WTC11 (cell line): ENCODE results near the gene CCND1. TPM values are rescaled to one million over a fixed set of nuclear protein-coding genes. Genes with fewer than 3 reads are reported as not detected.

Source experiments
- ELF4 ChIP-seq: sonication (generic); formaldehyde crosslinking; IDR thresholded peaks from 2 replicates; pipeline ENCODE4 v1.8.1; 2022; ENCODE audit warnings: low read depth, mild to moderate bottlenecking, moderate library complexity, missing genetic modification reagents
- GRHL2 ChIP-seq: fragments of 250-450 bp; sonication (Bioruptor Pico); IDR thresholded peaks from 2 replicates; pipeline ENCODE4 v1.8.0; 2022; ENCODE audit warnings: mild to moderate bottlenecking, moderate library complexity; ENCODE audit not compliant: insufficient replicate concordance, severe bottlenecking
- HMGA2 ChIP-seq: fragments of 250-450 bp; sonication (Bioruptor Pico); IDR thresholded peaks from 2 replicates; pipeline ENCODE4 v1.4.0; 2021; ENCODE audit warnings: mild to moderate bottlenecking, moderate library complexity
- IRF2 ChIP-seq: sonication (generic); formaldehyde crosslinking; IDR thresholded peaks from 2 replicates; pipeline ENCODE4 v1.8.0; 2022; ENCODE audit warnings: low read depth, missing genetic modification reagents, borderline replicate concordance
- KAT7 ChIP-seq: sonication (generic); formaldehyde crosslinking; IDR thresholded peaks from 2 replicates; pipeline ENCODE4 v1.8.1; 2023; ENCODE audit warnings: missing genetic modification reagents, mild to moderate bottlenecking, borderline replicate concordance
- MXD4 ChIP-seq: fragments of 250-450 bp; sonication (Bioruptor Pico); IDR thresholded peaks from 2 replicates; pipeline ENCODE4 v1.8.0; 2021; ENCODE audit warnings: mild to moderate bottlenecking, moderate library complexity, borderline replicate concordance
- NFATC4 ChIP-seq: fragments of 250-450 bp; sonication (Bioruptor Pico); IDR thresholded peaks from 2 replicates; pipeline ENCODE4 v1.9.0; 2021; ENCODE audit warnings: mild to moderate bottlenecking
- NR2C2 ChIP-seq: sonication (generic); formaldehyde crosslinking; IDR thresholded peaks from 2 replicates; pipeline ENCODE4 v1.8.0; 2022; ENCODE audit warnings: mild to moderate bottlenecking, missing genetic modification reagents
- OVOL2 ChIP-seq: fragments of 250-450 bp; sonication (Bioruptor Pico); IDR thresholded peaks from 2 replicates; pipeline ENCODE4 v1.9.0; 2021; ENCODE audit warnings: mild to moderate bottlenecking, borderline replicate concordance
- TEAD4 ChIP-seq: sonication (generic); formaldehyde crosslinking; IDR thresholded peaks from 2 replicates; pipeline ENCODE4 v1.8.0; 2022; ENCODE audit warnings: mild to moderate bottlenecking, missing genetic modification reagents
- ZNF121 ChIP-seq: sonication (generic); formaldehyde crosslinking; IDR thresholded peaks from 2 replicates; pipeline ENCODE4 v1.8.0; 2023; ENCODE audit warnings: missing genetic modification reagents
- total RNA-seq: library from RNA; stranded (reverse); gene quantifications from 3 replicates; pipeline ENCODE4 v1.2.3, GENCODE V29; 2021
- TF ChIP-seq, protein P1 (sequence below): fragments of 250-450 bp; sonication (Bioruptor Pico); IDR thresholded peaks from 2 replicates; pipeline ENCODE4 v1.9.0; 2021; ENCODE audit warnings: mild to moderate bottlenecking
- TF ChIP-seq, protein P2 (sequence below): sonication (generic); formaldehyde crosslinking; IDR thresholded peaks from 2 replicates; pipeline ENCODE4 v1.8.0; 2022; ENCODE audit warnings: missing genetic modification reagents
- TF ChIP-seq, protein P3 (sequence below): fragments of 250-450 bp; sonication (Bioruptor Pico); IDR thresholded peaks from 2 replicates; pipeline ENCODE4 v1.8.0; 2021; ENCODE audit warnings: mild to moderate bottlenecking
- TF ChIP-seq, protein P4 (sequence below): sonication (generic); formaldehyde crosslinking; IDR thresholded peaks from 2 replicates; pipeline ENCODE4 v1.8.1; 2023; ENCODE audit warnings: mild to moderate bottlenecking, moderate library complexity, missing genetic modification reagents
- TF ChIP-seq, protein P5 (sequence below): sonication (generic); formaldehyde crosslinking; IDR thresholded peaks from 2 replicates; pipeline ENCODE4 v1.8.1; 2022; ENCODE audit warnings: mild to moderate bottlenecking, missing genetic modification reagents, moderate library complexity, borderline replicate concordance
- TF ChIP-seq, protein P6 (sequence below): sonication (generic); formaldehyde crosslinking; IDR thresholded peaks from 2 replicates; pipeline ENCODE4 v1.8.1; 2023; ENCODE audit warnings: mild to moderate bottlenecking, missing genetic modification reagents, moderate library complexity
- TF ChIP-seq, protein P7 (sequence below): sonication (generic); formaldehyde crosslinking; IDR thresholded peaks from 2 replicates; pipeline ENCODE4 v1.8.1; 2023; ENCODE audit warnings: mild to moderate bottlenecking, missing genetic modification reagents
- TF ChIP-seq, protein P8 (sequence below): fragments of 200-600 bp; IDR thresholded peaks from 2 replicates; pipeline ENCODE4 v1.8.0; 2022; ENCODE audit warnings: antibody characterized with exemption
- TF ChIP-seq, protein P9 (sequence below): sonication (generic); formaldehyde crosslinking; conservative IDR thresholded peaks from 2 replicates; pipeline ENCODE4 v1.8.1; 2023; ENCODE audit warnings: mild to moderate bottlenecking, low read depth, missing genetic modification reagents, moderate library complexity

The CCND1 gene
- total RNA-seq, 1 experiment from 2014 or later, result 212 TPM

DNA sequence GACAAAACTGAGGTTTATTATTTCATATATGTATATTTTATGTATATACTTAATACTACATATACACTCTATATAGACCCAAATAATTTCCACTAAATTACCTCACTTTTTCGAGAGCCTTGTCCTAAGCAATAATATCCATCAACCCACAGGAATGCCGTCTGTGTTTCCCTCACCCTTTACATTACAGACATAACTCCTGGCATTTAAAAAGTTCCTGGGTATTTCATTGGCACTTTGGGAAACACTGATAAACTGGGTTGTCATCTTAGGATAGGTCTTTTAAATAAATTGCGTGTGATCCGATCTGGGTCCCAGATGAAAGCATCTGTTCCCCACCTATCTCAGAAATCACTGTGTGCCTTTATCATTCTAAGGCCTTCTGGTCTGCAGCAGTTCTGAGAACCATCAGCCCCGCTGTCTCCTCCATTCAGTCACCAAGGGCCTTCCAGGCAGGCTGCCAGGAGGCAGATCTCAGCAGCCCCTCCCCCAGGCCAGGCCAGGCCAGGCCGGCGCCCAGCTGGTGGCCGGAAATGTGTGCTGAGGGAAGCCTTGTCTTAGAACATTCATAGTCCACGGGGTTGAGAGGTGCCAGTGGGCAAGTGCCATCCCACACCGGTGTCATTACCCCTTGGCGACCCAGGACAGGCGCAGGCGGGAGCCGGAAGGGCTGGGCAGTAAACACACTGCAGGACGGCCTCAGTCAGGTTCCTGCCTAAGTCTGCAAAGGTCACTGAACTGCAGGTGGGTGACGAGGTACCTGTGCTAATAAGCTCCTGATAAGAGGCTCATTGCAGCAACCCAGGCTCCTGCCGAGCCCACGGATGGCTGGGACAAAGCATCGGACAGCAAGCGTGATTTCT is 59.6 kb downstream of the CCND1 start (continued):
- TF ChIP-seq, protein P1, sequence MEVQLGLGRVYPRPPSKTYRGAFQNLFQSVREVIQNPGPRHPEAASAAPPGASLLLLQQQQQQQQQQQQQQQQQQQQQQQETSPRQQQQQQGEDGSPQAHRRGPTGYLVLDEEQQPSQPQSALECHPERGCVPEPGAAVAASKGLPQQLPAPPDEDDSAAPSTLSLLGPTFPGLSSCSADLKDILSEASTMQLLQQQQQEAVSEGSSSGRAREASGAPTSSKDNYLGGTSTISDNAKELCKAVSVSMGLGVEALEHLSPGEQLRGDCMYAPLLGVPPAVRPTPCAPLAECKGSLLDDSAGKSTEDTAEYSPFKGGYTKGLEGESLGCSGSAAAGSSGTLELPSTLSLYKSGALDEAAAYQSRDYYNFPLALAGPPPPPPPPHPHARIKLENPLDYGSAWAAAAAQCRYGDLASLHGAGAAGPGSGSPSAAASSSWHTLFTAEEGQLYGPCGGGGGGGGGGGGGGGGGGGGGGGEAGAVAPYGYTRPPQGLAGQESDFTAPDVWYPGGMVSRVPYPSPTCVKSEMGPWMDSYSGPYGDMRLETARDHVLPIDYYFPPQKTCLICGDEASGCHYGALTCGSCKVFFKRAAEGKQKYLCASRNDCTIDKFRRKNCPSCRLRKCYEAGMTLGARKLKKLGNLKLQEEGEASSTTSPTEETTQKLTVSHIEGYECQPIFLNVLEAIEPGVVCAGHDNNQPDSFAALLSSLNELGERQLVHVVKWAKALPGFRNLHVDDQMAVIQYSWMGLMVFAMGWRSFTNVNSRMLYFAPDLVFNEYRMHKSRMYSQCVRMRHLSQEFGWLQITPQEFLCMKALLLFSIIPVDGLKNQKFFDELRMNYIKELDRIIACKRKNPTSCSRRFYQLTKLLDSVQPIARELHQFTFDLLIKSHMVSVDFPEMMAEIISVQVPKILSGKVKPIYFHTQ (CRISPR knock-in tag), result no peak
- TF ChIP-seq NFATC4 (CRISPR knock-in tag) (no peak), OVOL2 (no peak), NR2C2 (CRISPR knock-in tag) (no peak), TEAD4 (no peak), MXD4 (no peak), HMGA2 (CRISPR knock-in tag) (no peak), KAT7 (CRISPR knock-in tag) (no peak), IRF2 (CRISPR knock-in tag) (no peak), ZNF121 (CRISPR knock-in tag) (peak; percentile 76), ELF4 (CRISPR knock-in tag) (no peak), GRHL2 (CRISPR knock-in tag) (no peak)
- TF ChIP-seq, protein P2, sequence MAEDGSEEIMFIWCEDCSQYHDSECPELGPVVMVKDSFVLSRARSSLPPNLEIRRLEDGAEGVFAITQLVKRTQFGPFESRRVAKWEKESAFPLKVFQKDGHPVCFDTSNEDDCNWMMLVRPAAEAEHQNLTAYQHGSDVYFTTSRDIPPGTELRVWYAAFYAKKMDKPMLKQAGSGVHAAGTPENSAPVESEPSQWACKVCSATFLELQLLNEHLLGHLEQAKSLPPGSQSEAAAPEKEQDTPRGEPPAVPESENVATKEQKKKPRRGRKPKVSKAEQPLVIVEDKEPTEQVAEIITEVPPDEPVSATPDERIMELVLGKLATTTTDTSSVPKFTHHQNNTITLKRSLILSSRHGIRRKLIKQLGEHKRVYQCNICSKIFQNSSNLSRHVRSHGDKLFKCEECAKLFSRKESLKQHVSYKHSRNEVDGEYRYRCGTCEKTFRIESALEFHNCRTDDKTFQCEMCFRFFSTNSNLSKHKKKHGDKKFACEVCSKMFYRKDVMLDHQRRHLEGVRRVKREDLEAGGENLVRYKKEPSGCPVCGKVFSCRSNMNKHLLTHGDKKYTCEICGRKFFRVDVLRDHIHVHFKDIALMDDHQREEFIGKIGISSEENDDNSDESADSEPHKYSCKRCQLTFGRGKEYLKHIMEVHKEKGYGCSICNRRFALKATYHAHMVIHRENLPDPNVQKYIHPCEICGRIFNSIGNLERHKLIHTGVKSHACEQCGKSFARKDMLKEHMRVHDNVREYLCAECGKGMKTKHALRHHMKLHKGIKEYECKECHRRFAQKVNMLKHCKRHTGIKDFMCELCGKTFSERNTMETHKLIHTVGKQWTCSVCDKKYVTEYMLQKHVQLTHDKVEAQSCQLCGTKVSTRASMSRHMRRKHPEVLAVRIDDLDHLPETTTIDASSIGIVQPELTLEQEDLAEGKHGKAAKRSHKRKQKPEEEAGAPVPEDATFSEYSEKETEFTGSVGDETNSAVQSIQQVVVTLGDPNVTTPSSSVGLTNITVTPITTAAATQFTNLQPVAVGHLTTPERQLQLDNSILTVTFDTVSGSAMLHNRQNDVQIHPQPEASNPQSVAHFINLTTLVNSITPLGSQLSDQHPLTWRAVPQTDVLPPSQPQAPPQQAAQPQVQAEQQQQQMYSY (CRISPR knock-in tag), result no peak
- TF ChIP-seq, protein P3, sequence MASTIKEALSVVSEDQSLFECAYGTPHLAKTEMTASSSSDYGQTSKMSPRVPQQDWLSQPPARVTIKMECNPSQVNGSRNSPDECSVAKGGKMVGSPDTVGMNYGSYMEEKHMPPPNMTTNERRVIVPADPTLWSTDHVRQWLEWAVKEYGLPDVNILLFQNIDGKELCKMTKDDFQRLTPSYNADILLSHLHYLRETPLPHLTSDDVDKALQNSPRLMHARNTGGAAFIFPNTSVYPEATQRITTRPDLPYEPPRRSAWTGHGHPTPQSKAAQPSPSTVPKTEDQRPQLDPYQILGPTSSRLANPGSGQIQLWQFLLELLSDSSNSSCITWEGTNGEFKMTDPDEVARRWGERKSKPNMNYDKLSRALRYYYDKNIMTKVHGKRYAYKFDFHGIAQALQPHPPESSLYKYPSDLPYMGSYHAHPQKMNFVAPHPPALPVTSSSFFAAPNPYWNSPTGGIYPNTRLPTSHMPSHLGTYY (CRISPR knock-in tag), result no peak
- TF ChIP-seq, protein P4, sequence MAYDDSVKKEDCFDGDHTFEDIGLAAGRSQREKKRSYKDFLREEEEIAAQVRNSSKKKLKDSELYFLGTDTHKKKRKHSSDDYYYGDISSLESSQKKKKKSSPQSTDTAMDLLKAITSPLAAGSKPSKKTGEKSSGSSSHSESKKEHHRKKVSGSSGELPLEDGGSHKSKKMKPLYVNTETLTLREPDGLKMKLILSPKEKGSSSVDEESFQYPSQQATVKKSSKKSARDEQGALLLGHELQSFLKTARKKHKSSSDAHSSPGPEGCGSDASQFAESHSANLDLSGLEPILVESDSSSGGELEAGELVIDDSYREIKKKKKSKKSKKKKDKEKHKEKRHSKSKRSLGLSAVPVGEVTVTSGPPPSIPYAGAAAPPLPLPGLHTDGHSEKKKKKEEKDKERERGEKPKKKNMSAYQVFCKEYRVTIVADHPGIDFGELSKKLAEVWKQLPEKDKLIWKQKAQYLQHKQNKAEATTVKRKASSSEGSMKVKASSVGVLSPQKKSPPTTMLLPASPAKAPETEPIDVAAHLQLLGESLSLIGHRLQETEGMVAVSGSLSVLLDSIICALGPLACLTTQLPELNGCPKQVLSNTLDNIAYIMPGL (CRISPR knock-in tag), result no peak
- TF ChIP-seq, protein P5, sequence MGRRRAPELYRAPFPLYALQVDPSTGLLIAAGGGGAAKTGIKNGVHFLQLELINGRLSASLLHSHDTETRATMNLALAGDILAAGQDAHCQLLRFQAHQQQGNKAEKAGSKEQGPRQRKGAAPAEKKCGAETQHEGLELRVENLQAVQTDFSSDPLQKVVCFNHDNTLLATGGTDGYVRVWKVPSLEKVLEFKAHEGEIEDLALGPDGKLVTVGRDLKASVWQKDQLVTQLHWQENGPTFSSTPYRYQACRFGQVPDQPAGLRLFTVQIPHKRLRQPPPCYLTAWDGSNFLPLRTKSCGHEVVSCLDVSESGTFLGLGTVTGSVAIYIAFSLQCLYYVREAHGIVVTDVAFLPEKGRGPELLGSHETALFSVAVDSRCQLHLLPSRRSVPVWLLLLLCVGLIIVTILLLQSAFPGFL (CRISPR knock-in tag), result no peak
- TF ChIP-seq, protein P6, sequence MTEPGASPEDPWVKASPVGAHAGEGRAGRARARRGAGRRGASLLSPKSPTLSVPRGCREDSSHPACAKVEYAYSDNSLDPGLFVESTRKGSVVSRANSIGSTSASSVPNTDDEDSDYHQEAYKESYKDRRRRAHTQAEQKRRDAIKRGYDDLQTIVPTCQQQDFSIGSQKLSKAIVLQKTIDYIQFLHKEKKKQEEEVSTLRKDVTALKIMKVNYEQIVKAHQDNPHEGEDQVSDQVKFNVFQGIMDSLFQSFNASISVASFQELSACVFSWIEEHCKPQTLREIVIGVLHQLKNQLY (CRISPR knock-in tag), result no peak
- TF ChIP-seq, protein P7, sequence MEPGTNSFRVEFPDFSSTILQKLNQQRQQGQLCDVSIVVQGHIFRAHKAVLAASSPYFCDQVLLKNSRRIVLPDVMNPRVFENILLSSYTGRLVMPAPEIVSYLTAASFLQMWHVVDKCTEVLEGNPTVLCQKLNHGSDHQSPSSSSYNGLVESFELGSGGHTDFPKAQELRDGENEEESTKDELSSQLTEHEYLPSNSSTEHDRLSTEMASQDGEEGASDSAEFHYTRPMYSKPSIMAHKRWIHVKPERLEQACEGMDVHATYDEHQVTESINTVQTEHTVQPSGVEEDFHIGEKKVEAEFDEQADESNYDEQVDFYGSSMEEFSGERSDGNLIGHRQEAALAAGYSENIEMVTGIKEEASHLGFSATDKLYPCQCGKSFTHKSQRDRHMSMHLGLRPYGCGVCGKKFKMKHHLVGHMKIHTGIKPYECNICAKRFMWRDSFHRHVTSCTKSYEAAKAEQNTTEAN, result no peak
- TF ChIP-seq, protein P8, sequence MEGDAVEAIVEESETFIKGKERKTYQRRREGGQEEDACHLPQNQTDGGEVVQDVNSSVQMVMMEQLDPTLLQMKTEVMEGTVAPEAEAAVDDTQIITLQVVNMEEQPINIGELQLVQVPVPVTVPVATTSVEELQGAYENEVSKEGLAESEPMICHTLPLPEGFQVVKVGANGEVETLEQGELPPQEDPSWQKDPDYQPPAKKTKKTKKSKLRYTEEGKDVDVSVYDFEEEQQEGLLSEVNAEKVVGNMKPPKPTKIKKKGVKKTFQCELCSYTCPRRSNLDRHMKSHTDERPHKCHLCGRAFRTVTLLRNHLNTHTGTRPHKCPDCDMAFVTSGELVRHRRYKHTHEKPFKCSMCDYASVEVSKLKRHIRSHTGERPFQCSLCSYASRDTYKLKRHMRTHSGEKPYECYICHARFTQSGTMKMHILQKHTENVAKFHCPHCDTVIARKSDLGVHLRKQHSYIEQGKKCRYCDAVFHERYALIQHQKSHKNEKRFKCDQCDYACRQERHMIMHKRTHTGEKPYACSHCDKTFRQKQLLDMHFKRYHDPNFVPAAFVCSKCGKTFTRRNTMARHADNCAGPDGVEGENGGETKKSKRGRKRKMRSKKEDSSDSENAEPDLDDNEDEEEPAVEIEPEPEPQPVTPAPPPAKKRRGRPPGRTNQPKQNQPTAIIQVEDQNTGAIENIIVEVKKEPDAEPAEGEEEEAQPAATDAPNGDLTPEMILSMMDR, result no peak
- TF ChIP-seq, protein P9, sequence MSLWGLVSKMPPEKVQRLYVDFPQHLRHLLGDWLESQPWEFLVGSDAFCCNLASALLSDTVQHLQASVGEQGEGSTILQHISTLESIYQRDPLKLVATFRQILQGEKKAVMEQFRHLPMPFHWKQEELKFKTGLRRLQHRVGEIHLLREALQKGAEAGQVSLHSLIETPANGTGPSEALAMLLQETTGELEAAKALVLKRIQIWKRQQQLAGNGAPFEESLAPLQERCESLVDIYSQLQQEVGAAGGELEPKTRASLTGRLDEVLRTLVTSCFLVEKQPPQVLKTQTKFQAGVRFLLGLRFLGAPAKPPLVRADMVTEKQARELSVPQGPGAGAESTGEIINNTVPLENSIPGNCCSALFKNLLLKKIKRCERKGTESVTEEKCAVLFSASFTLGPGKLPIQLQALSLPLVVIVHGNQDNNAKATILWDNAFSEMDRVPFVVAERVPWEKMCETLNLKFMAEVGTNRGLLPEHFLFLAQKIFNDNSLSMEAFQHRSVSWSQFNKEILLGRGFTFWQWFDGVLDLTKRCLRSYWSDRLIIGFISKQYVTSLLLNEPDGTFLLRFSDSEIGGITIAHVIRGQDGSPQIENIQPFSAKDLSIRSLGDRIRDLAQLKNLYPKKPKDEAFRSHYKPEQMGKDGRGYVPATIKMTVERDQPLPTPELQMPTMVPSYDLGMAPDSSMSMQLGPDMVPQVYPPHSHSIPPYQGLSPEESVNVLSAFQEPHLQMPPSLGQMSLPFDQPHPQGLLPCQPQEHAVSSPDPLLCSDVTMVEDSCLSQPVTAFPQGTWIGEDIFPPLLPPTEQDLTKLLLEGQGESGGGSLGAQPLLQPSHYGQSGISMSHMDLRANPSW (CRISPR knock-in tag), result no peak
